Cortex of kidney (tissue), 1 donor: ENCODE results near the gene PIK3R4.

Source experiments
- DNase-seq: peaks from one replicate; lab custom pipeline; 2025; lab: John Stamatoyannopoulos, UW

The PIK3R4 gene

GRCh38 chr3:130741946-130742610, 4.6 kb downstream of the PIK3R4 start:
- no peak for DNase-seq

- no peak for DNase-seq
Measured at GRCh38 chr3:130739848-130740247, 6.8 kb downstream of the PIK3R4 start.

GRCh38 chr3:130738241-130738640, 8.4 kb downstream of the PIK3R4 start:
- DNase-seq = no peak

GRCh38 chr3:130737622-130738021, 9.0 kb downstream of the PIK3R4 start:
- no peak for DNase-seq

- no peak for DNase-seq
Measured at GRCh38 chr3:130733236-130733875, 13.3 kb downstream of the PIK3R4 start.

GRCh38 chr3:130732501-130732900, 14.1 kb downstream of the PIK3R4 start:
- no peak for DNase-seq

GRCh38 chr3:130731817-130732216, 14.8 kb downstream of the PIK3R4 start:
- DNase-seq = no peak

GRCh38 chr3:130729154-130729553, 17.5 kb downstream of the PIK3R4 start:
- no peak for DNase-seq

- DNase-seq = no peak
Measured at GRCh38 chr3:130728037-130728436, 18.6 kb downstream of the PIK3R4 start.

GRCh38 chr3:130725746-130726145, 20.9 kb downstream of the PIK3R4 start:
- no peak for DNase-seq

- no peak for DNase-seq
Measured at GRCh38 chr3:130715616-130716015, 31.0 kb downstream of the PIK3R4 start.

GRCh38 chr3:130712718-130713423, 33.8 kb downstream of the PIK3R4 start:
- DNase-seq = no peak

GRCh38 chr3:130711565-130712324, 34.9 kb downstream of the PIK3R4 start:
- no peak for DNase-seq

- DNase-seq = no peak
Measured at GRCh38 chr3:130709671-130710070, 37.0 kb downstream of the PIK3R4 start.

- no peak for DNase-seq
Measured at GRCh38 chr3:130707902-130708601, 38.6 kb downstream of the PIK3R4 start.

GRCh38 chr3:130705501-130705900, 41.1 kb downstream of the PIK3R4 start:
- DNase-seq = no peak

- no peak for DNase-seq
Measured at GRCh38 chr3:130702985-130703384, 43.6 kb downstream of the PIK3R4 start.

GRCh38 chr3:130700541-130700940, 46.1 kb downstream of the PIK3R4 start:
- no peak for DNase-seq

GRCh38 chr3:130699765-130700164, 46.9 kb downstream of the PIK3R4 start:
- DNase-seq = no peak

GRCh38 chr3:130693314-130693713, 53.3 kb downstream of the PIK3R4 start:
- DNase-seq = no peak

- no peak for DNase-seq
Measured at GRCh38 chr3:130692455-130692854, 54.2 kb downstream of the PIK3R4 start.
